A549 treated with AZD2906 at 1 μM for 4 hours (cell line): ENCODE results near the gene ZNF808. TPM values are rescaled to one million over a fixed set of nuclear protein-coding genes. Genes with fewer than 3 reads are reported as not detected.

Source experiments
- total RNA-seq: library from RNA; stranded (reverse); fragments of 200-300 nt; extraction: Qiagen RNA extraction; gene quantifications from 5 replicates; pipeline ENCODE4 v1.2.3, GENCODE V29; 2022

The ZNF808 gene
- total RNA-seq, result 0.04 to 0.11 TPM (median 0.10 TPM) in 5 replicates

DNA sequence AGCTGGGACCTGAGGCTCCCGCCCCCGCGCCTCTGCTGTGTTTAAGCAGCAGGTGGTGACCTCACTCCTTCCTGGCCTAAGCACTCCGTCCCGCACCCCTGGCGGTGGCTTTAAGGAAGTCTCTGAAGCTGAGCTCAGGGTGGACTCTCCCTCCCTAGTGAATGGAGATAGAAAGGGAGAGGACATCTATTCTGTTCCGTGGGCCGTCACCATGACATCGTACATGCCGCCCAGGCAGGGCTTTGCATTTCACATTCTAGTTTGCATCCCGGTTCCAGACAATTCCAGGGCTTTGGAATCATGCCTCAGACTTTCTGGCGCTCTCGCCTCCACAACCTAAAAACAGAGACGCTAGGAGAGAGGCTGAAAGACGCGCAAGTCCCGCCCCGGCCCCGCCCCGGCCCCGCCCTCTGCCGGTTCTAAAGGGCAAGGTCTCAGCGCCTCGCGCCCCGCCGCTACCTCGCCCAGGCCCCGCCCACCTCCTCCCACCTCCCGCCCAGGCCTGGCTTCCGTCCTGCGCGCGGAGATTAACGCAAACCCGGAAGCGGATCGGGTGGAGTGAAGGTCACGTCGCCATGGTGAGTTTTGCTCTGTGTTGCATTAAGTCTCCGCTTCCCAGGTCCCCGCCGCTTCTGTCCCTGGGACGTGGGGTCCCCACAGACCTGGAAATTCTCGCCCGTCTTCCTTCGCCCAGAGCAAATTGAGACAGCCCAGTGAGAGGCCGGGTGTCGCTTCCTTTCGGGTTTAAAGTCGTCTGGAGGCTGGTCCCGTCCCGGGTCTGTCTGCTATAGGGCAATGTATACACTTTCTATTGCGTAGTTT lies at the start of gene ZNF808:
Gene ZNF808, plus strand, starts transcription at position 535 of the 822 bp plus-strand sequence. CDS start 15,617 bp downstream, outside the sequence.

DNA sequence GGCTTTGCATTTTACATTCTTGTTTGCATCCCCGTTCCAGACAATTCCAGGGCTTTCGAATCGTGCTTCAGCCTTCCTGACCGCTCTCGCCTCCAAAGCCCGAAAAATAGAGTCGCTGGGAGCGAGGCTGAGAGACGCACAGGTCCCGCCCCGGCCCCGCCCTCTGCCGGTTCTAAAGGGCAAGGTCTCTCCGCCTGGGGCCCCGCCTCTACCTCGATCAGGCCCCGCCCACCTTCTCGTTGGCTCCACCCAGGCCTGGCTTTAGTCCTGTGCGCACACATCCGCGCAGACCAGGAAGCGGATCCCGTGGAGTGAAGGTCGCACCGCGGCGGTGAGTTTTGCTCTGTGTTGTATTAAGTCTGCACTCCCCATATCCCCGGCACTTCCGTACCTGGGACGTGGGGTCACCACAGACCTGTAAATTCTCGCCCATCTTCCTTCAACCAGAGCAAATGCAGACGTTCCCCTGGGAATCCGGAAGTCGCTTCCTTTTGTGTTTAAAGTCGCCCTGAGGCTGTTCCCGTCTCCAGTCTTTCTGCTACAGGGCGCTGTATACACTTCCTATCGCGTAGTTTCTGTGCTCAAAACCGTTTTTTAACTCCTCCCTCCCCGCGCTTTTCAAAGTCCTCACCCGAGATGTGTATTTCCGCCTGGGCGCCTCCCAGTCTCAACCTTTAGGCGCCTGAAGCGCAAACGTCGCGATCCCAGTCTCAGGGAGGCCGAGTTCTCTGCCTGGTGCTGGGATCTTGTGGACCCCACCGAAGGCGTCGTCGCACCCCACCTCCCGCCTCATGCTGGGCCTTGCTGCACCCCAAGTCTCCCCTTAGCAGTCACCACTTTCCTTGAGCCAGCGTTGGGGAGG lies 42.8 kb downstream of the ZNF808 start, which contains the start of gene ZNF701:
Gene ZNF701, plus strand, starts transcription at position 288 of the 862 bp plus-strand sequence. CDS start 3,861 bp downstream, outside the sequence.

Other genes starting within 250 kb of the ZNF808 start
- gene ZNF480, start 230.5 kb upstream of the ZNF808 start, total RNA-seq, result 6.1 to 17.9 TPM (median 16.3 TPM) in 5 replicates
- gene ZNF610, start 191.4 kb upstream of the ZNF808 start, total RNA-seq, result not detected in 5 replicates
- 0.63 to 1.5 TPM (median 0.81 TPM) in 5 replicates for gene ZNF880, start 157.7 kb upstream of the ZNF808 start, total RNA-seq
- 0.24 to 0.27 TPM in 2 of 5 replicates, not detected in the others for gene ZNF528, start 129.8 kb upstream of the ZNF808 start, total RNA-seq
- gene ZNF534, start 98.5 kb upstream of the ZNF808 start, total RNA-seq, result not detected in 5 replicates
- gene ZNF578, start 74.1 kb upstream of the ZNF808 start, total RNA-seq, result not detected in 5 replicates
- gene ZNF701, start 42.6 kb downstream of the ZNF808 start, total RNA-seq, result 0.09 to 0.29 TPM (median 0.26 TPM) in 5 replicates
- 0.03 to 0.11 TPM (median 0.07 TPM) in 5 replicates for gene ZNF83, start 110.7 kb downstream of the ZNF808 start, total RNA-seq
- gene ZNF611, start 207.4 kb downstream of the ZNF808 start, total RNA-seq, result 2.3 to 3.5 TPM (median 3.2 TPM) in 5 replicates